KG1 (cell line): ENCODE results near the gene KIF26B.
"Not testable (repeated sequence)": the region's sequence is repeated elsewhere in the genome, so short reads cannot be mapped to it uniquely, and the experiment has no call there.

Source experiments
- DNase-seq: peaks from one replicate; lab custom pipeline; 2025; lab: John Stamatoyannopoulos, UW

Gene KIF26B

DNA sequence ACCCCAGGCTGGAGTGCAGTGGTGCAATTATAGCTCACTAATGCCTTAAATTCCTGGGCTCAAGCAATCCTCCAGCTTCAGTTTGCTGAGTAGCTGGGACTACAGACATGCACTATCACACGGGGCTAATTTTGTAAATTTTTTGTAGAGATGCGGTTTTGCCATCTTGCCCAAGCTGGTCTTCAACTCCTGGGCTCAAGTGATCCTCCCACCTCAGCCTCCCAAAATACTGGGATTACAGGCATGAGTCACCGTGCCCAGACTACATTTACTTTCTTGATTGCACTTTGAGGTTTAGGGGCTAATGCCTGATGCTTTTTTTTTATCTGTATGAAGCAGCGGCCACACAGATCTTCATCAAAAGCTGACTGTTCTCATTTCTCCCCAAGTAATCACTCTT lies 124.6 kb downstream of the KIF26B start:
- no peak for DNase-seq

DNA sequence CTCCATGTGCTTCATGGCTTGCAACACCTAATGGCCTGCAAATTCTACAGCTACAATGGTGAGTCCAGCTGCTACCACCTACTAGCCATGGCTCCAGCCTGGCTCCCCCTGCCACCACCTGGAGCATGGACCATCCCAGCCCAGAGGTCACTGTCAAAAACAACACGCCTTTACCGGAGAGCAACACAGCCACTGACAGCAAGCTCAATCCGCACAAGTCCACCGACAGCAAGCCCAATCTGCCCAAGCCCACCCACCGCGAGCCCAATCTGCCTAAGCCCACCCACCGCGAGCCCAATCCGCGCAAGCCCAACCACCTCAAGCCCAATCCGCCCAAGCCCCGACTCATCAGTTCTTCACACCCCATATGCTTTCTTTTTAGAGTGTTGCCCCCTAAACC lies 128.2 kb downstream of the KIF26B start:
- no peak for DNase-seq

DNA sequence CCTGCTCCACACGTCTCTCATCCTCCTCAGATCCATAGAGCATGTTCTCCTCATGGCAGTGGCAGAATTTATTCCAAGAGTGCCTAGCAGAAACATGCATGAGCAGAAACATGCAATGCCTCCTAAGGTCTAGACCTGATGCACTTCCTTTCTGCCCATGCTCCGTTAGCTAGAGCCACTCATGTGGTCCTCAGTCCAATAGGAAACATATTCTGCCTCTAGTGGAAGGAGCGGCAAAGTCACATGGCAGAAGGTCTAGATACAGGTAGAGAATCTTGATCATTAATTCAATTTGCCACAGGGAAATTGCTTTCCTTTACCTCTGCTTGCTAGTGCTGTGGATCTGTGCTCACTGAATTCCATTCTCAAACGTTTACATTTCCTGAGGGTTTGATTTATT lies 130.4 kb downstream of the KIF26B start:
- DNase-seq, result no peak

DNA sequence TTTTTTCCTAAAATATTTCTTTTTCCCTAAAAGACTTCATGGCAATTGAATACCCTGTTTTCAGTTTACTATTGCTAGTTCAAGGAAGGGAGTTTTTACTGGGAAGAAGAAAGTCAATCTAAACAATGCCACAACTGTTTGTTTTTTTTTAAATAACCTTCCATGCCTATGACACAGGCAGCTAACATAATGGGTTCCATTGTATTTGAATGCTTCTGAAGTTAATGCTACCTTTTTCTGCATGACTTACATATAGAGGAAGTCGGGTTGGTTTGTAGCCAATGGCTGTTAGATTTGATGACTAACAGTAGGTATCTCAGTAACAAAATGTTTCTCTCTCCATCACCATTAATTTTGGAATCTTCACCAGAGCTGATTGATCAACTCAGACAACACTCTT lies 134.0 kb downstream of the KIF26B start:
- DNase-seq, result no peak

DNA sequence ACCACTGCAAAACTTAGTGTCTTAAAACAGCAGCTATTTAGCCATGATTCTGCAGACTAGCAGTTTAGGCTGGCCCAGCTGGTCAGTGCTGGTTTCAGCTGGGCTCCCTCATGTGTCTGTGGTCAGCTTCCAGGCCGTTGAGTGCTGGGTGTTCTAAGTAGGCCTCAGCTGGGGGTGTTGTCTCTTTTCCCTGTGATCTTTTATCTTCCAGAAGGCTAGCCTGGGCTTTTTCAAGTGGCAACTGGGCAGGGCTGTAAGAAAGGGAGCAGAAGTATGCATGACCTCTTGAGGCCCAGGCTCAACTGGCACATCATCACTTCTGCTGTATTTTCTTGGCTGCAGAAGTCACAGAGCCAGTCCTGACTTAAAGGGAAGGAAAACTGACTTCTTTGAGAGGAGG lies 136.1 kb downstream of the KIF26B start:
- DNase-seq, result no peak

DNA sequence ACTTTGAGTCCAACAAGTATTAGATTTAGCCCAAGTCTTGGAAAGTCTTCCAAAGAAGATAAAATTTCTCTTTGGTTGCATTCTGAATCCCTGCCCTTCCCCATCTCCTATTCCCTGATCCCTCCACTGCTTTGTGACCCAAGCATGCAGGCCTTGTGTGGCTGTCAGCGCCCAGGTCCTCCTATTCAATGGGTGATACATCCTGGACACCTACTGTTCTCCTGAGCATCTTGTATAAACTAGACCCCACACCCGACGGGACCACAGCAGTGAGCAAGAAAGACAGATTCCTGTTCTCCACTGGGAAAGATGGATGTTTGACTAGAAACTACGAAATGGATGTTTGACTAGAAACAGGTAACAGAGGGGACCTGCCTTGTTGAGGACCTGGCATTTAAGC lies 136.6 kb downstream of the KIF26B start:
- no peak for DNase-seq

DNA sequence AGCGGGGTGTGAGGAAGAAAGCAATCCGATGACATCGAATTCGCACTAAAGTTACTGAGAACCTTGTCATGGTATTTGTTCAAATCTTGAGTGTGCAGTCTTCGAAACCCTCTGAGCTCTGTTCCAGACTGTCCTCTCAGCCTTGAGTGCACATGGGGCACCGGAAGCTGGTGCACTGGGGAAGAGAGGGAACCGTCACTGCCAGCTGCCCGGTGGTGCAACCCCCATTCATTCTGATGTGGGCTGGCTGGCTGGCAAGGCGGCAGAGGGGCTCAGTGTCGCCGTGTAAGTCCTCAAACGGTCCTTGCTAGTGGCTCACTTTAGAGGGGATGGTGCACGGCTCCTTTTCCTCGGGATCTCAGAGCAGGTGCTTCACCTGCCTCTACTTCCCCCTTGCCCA lies 137.4 kb downstream of the KIF26B start:
- no peak for DNase-seq

DNA sequence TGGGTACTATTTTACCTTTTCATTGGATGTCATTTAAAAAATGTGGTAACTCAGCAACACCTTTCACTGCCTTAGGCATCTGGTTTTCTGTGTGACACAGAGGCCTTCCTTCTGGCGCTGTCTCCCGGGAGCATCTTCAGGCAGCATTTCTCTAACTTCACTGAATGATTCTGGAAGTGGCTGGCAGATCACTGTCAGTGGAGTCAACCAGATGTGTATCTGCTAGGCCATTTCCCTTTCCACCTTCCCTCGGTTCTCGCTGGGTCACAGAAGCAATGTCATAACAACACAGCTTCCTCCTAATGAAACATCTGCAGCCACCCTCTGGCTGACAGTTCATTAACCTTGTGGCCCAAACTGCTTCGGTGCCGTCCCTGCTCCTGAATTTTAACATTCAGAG lies 137.8 kb downstream of the KIF26B start:
- no peak for DNase-seq

DNA sequence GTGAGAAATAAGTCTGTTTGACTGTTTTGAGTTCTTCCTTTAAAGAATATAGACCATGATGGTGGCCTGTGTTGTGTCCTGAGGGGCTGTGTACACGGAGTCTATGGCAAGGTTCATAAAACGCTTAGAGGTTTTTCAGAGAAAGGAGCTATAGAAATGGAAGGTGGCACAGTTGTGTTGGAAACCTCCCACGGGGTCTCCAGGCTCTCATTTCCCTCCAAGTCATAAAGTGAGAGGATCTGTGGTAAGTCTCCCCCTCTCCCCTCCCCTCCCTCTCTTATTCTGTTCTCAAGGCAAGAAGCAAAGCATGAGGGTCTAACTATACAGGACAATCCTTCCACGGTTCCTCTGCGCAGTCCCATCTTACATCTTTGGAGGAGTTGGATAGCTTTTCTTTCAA lies 139.2 kb downstream of the KIF26B start:
- no peak for DNase-seq

DNA sequence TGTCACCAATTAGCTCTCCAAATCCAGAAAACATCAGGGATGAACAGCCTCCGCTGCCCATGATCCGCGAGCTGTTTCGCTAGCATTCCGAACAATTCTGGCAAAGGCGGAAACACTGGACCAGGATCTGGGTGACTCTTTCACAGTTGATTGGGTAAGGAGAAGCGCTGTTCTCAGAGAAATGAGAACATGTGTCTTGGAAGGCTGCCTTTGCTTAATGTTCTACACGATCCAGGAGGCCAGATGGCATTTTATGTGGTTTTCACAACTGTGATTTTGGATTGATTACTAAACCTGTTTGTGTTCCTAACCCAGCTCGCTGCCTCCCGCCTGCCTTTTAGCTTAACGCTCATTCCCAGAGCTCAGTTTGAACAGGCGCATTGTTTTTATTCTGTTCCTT lies 144.0 kb downstream of the KIF26B start:
- no peak for DNase-seq

DNA sequence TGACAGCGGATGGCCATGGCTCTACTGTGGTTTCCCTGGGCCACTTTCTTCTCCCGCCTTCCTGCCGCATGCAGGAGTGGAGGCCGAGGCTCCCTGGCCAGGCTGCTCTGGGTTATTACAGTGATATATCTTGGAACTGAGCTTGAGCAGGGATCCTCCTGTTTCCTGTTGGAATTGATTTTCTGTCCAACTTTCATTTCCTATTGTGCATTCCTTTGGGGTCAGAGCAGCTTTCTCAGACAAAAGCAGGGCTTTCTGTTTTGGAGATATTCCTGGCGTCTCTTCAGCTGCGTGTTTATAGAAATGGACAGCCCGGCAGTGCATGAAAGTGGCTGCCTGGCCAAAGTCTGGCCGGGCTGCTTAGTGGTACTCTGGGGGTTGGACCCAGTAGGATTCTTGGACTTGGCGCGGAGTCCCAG lies 146.4 kb downstream of the KIF26B start:
- no peak for DNase-seq

DNA sequence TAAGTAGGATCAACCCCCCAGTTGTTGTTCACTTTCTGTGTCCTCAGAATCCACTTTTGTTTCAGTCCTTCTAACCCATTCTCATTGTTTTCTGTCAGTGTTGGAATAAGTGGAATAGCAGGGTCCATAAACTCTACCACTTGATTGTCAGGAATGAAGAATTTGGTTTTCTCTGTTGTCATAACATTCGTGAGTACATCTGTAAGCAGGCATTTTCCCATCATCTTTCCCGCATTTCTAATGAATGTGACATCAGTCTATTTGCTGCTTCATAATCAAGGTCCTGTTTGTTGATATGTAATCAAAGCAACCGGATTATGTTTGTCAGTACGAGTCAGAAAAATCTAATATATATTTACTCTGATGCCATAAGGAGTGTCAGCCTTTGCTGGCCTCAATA lies 147.1 kb downstream of the KIF26B start:
- no peak for DNase-seq

DNA sequence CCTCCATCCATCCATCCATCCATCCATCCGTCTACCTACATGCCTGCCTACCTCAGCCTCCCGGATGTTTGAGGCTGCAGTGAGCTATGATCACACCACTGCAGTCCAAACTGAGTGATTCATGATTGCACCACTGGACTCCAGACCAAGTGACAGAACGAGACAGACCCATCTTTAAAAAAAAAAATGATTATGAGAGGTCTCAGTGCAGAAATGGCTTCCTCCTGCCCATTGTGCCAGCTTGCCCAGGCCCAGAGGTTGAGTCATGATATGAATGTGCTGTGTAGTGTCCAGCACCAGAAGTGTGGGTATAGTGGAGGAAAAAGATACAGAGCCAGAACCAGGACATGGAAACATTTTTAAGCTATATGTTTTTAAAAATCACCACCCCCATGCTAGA lies 149.9 kb downstream of the KIF26B start:
- no peak for DNase-seq

DNA sequence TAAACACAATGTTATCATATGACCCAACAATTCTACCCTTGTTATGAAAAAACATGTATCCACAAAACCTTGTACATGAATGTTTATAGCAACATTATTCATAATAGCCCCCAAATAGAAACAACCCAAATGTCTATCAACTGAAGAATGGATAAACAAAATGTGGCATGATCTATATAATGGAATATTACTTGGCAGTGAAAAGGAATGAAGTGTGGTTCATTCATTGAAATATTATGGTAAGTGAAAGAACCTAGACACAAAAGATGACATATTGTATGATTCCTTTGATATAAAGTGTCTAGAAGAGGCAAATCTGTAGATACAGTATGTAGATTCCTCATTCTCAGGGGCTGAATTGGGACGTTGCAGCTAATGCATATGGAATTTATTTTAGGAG lies 151.2 kb downstream of the KIF26B start:
- no peak for DNase-seq

DNA sequence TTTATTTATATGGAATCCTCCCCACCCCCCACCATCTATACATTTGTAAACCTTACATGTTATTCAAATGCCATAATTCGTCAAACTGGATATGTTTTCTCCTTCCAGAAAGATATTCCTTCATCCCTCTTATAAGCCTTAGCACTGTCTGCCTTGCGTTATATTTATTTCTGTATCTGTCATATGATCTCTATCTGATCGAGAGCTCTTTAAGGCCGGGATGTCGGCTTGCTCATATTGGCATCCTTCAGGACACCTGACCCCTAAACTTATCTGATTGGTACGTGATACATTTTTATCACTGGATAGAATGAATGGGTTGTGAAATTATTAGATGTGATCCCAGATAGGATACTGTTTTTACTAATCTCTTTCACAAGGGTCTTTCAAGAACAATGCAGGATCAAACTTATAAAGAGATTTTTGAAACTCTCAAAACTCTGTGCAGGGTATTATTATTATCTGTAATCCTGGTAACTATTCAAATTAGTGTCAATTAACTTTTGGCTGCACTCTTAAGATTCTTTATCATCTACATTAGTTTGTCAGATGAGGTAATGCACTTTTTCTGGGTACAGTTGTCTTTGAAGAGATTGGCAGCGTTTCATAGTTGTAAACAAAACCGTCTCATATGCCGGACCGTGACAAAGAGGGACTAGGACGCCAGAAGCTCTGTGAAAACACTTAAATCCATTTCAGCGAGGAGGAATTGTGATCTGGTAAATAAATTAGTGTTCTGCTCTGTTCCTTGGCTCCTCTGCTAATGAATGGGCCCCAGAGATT lies 152.0 kb downstream of the KIF26B start:
- DNase-seq, result no peak

DNA sequence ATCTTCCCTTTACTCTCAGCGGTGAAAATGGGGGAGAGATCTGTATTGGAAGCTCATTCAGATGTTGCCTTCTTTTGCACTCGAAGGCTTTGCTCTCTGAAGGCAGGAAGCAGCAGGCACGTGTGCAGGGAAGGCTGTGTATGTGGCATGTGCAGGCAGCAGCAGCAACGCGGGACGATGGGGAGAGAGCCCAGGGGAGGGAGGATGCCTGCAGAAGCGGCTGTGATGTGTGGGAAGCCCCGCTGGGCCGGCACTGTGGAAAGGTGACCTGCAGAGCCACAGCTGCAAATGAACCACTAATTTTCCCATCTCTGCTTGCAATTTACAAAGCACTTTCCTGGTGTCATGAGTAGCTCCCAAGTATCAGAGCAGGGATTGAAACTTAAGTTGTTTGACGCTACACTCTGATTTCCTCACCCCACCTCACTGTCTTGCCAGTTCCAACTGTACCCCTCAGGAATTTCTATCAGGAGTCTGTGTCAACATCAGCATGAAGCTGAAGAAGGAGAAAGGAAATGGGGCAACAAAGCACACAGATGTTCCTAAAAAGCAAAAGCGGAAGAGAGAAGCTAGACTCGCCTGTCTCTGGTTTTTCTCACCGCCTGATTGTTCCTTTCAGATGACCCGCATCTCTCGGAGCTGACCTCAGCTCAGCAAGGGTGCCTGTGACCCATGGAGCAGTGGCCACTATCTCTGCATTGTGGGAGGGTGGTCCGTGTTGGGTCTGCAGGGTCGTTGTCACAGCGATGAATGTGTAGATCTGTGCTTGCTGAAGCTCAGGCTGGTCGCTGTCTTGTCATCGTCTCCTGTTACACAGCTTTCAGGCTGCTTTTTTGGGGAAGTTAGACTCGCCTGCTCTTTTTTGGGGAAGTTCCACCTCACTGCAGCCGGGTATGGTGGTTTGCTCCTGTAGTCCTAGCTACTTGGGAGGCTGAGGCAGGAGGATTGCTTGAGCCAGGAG lies 156.1 kb downstream of the KIF26B start:
- peak; percentile 41 for DNase-seq

DNA sequence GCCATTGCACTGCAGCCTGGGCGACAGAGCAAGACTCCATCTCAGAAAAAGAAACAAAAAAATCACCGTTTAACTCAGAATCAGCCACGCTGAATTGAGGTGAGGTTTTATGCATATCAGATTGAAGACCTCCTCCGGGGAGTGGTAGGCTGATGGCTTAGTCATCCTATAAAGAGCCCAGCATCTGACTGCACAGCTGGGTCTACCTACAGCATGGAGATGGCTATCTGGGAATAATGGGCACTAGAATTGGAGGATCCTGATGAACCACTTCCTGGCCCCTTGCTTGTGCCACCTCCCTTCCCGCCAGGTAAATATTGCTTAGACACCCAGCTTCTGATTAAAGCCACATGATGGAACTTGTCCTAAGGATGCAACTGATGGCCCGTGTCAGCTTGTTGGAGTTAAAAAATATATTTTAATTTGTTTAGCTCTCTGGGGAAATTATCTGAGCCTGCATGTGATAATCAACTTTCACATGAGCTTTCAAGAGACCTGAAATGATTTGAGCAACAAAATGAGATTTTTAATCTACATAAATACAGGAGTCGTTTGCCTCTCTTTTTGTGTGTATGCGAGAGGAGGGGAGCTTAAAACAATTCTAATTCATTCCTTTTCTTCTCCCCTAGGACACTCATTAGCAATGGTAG lies 157.2 kb downstream of the KIF26B start:
- DNase-seq, result no peak

DNA sequence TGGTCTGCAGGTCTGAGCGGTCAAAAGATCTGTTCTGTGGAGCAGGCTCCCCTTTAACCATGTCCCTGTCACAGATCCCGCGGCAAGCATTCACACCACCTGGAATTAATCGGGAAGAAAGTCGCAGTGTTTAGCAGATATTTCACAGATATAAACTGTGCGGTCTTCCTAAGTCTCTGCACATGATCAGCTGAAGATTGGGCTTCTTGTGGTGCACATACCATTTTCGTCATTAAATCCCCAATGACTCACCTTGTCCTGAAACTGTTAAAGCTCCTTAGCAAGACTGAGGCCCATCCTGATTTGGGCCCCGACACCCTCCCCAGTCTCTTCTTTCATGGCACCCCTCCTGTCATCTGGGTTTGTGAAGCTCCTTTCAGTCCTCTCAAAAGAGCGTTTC lies 158.8 kb downstream of the KIF26B start:
- DNase-seq, result no peak

DNA sequence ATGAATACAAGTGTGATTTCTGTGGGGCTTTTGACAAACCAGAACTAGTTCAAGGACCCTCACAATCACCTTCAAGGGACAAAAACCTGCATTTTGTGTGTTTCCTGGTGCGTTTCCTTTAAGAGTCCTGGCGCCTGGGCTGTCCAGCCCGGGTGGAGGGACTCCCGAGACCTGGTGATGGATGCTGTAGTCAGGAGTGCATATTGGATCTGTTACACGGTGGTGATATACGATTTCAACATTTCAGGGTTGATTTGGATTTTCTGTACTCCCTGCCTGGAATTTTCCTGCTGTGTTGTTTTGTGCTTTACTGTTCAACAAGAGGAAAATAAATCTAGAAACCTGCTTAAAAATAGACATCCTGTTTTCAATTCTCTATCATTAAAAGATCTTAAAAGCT lies 162.0 kb downstream of the KIF26B start:
- no peak for DNase-seq

DNA sequence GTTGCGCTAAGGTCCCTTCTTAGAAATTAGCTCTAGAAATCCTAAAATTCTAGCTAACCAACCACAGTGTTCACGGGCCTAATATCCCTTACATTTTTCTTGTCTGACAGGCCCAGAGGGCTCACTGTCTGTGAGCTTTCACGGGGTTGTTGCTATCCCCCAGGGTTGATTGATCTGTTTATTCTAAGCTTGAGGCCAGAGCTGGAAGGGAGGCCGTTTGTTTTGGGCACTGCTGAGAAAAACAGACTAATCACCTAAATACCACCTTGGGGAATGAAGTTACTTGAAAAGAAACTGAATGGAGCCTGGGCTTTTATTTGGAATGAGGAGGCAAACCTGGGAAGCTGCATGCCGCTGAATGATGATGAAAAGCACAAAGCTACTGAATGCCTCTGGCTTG lies 162.4 kb downstream of the KIF26B start:
- no peak for DNase-seq

DNA sequence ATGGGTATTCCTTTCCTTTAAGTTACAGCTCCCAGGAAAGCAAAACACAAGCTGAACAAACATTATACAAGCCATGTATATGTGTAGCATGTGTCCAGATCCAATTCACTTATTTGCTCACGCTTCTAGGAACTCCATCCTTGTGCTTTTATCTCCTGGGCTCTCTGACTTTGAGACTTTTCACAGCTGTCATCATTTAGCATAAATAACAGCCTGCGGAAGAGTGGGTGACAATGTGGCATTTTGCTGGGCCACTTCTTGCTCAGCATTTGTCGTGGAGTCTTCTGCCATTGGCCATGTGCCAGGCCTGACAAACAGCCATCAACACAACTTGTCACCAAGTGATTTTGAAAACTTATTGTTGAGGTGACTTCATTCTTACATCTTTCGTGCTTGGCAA lies 164.3 kb downstream of the KIF26B start:
- no peak for DNase-seq

DNA sequence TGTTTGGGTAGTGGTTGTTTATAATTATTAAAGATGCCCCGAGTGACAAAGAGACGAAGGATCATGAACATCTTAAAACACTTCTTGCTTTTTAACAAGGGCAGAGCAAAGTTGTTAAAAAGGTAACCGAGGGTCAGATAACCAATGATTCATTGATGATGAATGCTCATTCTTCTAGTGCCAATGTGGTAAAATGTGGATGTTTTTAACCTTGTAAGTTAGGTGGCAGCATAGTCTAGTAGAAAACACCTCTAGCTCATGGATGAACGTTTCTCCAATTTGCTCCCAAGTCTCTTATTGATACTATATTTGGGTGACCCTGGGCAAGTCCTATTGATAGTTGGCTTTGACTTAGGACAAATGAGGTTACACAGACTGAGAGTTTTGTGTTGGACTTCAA lies 167.9 kb downstream of the KIF26B start:
- DNase-seq, result no peak

DNA sequence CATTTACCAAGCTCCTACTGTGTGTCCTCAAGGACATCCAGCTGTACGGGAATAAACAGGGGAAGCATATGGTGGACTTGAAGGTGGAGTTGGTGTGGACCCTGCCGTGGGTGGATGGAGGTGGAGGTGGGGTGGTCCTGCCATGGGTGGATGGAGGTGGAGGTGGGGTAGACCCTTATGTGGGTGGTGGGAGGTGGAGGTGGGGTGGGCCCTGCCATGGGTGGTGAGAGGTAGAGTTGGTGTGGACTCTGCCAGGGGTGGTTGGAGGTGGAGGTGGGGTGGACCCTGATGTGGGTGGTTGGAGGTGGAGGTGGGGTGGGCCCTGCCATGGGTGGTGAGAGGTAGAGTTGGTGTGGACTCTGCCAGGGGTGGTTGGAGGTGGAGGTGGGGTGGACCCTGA lies 169.0 kb downstream of the KIF26B start:
- not testable (repeated sequence) for DNase-seq
